Gastroesophageal sphincter (tissue), 3 donors: Measurements from ENCODE around the gene KIZ.

ENCODE experiments used
- POLR2A ChIP-seq, 2 donors: fragments of 450-650 bp; IDR thresholded peaks; one replicate each; pipeline ENCODE4 v1.6.1; 2017; ENCODE audit warnings: antibody characterized with exemption in 2 of 2, mild to moderate bottlenecking in 2 of 2, moderate library complexity in 1 of 2
- POLR2AphosphoS5 ChIP-seq: sonication (generic); formaldehyde crosslinking; IDR thresholded peaks from one replicate; pipeline ENCODE4 v1.6.1; 2017; ENCODE audit warnings: antibody characterized with exemption
- TF ChIP-seq, protein P1 (sequence below), 4 experiments: fragments of 200-600 bp in 2 of 4; fragments of 450-650 bp in 2 of 4; sonication (generic) in 1 of 4; IDR thresholded peaks; one replicate each; pipeline ENCODE4 v1.5.1; 2017 to 2019; ENCODE audit warnings: antibody characterized with exemption in 4 of 4, mild to moderate bottlenecking in 2 of 4, moderate library complexity in 2 of 4

DNA sequence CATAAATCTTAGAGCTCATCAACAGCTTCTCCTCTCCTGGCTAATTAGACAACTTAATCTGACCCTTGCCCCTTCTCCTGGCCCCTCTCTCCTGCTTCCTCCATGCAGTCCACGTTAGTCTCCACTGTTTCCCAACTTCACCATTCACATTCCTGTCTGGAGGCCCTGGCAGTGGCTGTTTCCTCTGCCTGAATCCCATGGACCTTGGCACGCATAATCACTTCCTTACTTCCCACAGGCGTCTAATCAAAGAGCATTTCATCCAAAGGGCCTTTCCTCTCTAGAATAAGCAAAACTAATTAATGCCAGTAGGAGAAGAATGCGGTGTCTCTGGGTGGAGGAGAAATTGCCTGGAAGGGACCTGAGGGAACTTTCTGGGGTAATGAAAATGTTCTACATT, 160.9 kb downstream of the KIZ start:
- TF ChIP-seq, protein P1, sequence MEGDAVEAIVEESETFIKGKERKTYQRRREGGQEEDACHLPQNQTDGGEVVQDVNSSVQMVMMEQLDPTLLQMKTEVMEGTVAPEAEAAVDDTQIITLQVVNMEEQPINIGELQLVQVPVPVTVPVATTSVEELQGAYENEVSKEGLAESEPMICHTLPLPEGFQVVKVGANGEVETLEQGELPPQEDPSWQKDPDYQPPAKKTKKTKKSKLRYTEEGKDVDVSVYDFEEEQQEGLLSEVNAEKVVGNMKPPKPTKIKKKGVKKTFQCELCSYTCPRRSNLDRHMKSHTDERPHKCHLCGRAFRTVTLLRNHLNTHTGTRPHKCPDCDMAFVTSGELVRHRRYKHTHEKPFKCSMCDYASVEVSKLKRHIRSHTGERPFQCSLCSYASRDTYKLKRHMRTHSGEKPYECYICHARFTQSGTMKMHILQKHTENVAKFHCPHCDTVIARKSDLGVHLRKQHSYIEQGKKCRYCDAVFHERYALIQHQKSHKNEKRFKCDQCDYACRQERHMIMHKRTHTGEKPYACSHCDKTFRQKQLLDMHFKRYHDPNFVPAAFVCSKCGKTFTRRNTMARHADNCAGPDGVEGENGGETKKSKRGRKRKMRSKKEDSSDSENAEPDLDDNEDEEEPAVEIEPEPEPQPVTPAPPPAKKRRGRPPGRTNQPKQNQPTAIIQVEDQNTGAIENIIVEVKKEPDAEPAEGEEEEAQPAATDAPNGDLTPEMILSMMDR (IDR thresholded peaks at IDR 0.05), result no peak
- TF ChIP-seq POLR2AphosphoS5 (no peak), POLR2A (IDR thresholded peaks at IDR 0.05) (no peak)
